Measurements from ENCODE around the gene VAMP7.
"Not testable (repeated sequence)": the region's sequence is repeated elsewhere in the genome, so short reads cannot be mapped to it uniquely, and the experiment has no call there.

The VAMP7 gene, protein sequence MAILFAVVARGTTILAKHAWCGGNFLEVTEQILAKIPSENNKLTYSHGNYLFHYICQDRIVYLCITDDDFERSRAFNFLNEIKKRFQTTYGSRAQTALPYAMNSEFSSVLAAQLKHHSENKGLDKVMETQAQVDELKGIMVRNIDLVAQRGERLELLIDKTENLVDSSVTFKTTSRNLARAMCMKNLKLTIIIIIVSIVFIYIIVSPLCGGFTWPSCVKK

DNA sequence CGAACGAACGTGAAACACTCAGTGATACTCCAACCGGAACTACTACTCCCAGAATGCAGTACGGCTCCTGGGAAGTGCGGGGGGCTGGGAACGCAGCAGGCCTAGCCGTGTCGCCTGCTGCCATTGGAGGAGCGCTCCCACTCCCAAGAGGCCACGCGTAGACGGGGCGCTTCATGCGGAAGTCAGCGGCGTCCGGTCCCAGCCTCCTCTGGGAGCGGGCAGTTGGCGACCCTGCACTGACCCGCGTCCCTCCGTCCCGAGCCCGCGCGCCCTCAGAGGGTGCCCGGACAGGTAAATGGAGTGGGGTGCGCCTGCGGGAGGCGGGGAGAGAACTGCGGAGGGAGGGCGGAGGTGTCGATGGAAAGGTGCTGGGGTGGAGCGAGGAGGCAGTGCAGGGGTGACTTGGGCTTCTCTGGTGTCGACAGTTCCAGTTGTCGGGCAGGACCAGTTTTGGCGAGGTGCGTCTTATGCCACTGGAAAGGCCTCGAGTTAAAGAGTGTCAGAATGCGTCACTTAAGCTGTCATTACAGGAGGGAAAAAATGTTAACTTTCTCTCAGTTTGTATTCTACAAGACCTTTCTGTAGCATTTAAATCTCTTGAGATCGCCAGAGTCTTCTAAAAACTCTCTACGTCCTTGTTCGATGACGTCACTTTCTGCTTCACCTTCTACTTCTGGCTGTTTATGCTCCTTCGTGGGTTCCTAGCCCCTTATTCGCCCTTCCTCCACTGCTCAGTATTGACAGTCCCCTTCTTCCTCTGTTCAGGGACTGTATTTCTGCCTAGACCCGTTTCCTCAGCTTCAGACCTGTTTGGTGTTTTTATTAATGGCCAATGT lies at the start of gene VAMP7:
Gene VAMP7, plus strand, starts transcription at position 188 of the 836 bp plus-strand sequence. CDS start 8,122 bp downstream, outside the sequence.
- DNase-seq (ENCODE audit: low spot score), result peak; percentile 73

DNA sequence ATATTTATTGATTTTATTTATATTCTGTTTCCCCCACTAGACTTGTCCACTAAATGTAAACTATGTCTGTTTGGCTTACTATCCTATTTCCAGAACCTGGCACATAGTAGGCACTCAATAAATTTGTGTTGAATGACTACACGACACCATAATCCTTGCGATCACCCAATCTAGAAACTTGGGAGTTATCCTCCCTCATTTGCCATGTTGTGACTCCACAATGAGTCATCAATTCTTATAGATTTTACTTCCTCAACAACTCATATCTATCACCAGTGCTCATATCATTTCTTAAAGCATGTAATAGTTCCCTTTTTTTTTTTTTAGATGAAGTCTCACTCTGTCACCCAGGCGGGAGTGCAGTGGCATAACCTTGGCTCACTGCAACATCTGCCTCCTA lies 39.9 kb upstream of the VAMP7 start:
- DNase-seq (ENCODE audit: low spot score), result no peak

DNA sequence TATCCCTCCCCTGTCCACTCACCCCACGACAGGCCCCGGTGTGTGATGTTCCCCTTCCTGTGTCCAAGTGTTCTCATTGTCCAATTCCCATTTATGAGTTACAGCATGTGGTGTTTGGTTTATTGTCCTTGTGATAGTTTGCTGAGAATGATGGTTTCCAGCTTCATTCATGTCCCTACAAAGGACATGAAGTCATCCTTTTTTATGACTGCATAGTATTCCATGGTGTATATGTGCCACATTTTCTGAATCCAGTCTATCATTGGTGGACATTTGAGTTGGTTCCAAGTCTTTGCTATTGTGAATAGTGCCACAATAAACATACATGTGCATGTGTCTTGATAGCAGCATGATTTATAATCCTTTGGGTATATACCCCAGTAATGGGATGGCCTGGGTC lies 29.4 kb upstream of the VAMP7 start:
- not testable (repeated sequence) for DNase-seq (ENCODE audit: low spot score)

DNA sequence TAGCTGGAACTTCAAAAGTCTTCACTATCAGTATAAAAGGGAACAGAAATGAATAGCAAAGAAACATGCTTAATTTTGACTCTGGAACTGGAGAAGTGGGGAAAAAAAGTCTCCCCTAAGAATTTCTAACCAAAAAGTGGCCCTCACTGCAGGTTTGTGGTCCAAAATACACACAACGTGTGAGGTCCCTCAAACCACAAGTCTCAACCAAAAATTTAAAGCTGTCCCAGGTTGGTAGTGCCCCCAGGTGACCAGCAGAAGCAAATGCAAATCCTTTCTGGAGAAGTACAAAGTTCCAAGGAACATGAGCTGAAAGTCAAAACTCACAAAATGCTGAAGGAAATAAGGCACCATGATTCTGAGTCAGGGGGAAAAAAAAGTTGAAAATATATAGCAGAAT lies 23.6 kb upstream of the VAMP7 start:
- DNase-seq (ENCODE audit: low spot score), result no peak

DNA sequence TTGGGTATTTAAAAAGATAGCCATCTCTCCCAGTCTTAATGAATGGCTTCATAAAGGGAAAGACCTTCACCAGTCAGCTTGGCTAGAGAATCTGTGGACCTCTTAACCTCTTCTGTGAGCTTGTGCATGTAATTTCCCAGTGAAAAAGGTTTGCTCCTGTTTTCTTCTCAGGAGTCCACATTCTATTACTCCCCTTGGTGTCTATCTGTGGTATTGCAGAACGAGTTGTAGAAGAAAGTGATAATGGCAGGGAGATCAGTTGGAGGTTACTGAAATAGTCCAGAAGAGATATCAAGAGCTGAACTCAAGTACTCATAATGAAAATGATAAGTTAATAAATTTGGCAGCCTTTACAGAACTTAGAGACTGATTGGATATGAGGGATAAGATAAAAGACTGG lies 16.5 kb upstream of the VAMP7 start:
- no peak for DNase-seq (ENCODE audit: low spot score)

DNA sequence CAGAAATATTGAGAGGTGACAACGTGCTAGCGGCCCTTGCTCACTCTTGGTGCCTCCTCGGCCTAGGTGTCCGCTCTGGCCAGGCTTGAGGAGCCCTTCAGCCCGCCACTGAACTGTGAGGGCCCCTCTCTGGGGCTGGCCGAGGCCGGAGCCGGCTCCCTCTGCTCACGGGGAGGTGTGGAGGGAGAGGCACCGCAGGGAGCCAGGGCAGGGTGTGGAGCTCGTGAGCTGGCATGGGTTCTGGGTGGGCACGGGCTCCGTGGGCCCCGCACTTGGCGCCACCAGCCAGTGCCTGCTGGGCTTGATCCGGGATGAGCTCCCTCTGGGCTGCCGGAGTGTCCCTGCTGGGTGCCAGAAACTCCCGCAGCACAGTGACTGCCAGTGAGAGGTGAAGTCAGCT lies 16.0 kb upstream of the VAMP7 start:
- DNase-seq (ENCODE audit: low spot score), result no peak

DNA sequence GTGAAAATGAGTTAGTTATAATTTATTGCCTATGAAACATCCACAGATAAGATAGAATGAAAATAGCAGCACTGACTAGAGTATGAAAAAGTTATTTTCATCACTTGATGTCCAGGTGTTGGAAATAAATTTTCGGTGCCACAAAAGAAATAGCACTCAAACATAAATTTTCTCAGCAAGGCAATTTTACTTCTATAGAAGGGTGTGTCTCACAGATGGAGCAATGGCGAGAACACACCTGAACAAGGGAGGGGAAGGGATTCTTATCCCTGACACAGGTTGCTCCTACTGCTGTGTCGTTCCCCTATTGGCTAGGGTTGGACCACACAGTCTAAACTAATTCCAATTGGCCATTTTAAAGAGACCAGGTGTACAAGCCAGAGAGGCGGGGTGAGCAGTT lies 13.3 kb upstream of the VAMP7 start:
- no peak for DNase-seq (ENCODE audit: low spot score)

DNA sequence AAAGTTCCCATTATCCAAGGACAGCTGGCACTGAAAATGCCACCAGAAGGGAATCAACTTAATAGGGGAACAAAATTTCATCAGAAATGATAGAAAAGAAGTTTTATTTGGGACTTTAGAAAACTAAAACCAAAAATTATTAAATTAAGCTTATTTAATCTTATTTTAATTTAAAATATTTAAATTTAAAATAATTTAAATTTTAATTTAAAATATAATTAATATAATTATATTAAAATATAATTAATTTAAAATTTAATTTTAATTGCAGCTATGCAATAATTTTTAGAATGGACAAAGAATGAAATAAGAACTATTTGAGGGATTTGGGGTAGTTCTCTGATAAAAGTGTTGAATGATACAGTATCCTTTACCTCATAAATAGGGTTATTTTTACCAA lies 10.2 kb upstream of the VAMP7 start:
- no peak for DNase-seq (ENCODE audit: low spot score)

DNA sequence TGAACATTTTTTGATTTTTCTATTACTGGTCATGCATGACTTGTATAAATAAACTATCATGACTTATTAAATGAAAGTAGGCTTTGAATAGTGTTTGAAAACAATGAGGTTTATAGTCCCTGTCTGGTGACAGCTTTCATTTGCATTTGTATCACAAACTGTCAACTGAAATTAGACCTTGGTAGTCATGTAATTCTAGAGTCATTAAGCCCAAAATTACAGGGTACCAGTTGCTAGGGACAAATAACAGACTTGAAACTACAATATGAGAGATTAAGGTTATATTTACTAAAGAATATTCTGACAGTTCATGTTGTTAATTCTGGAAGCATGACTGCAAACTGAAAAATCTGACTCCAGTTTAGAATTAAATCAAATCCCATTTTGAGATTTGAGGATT lies 9.2 kb upstream of the VAMP7 start:
- no peak for DNase-seq (ENCODE audit: low spot score)

DNA sequence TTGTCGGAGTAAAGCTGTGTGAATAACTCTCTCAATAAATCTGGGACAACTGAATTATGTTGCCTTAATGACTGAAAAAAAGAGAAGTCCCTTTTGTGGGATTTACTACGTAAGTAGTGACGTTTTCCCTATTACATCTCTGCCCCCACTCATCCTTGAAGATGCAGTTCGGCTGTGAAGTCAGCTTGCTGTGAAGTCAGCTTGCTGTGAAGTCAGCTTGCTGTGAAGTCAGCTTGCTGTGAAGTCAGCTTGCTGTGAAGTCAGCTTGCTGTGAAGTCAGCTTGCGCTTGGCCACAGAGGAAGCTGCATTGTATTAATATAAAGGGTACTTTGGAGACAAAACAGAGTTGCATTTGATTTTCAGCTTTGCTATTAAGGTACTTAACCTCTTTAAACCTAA lies 8.0 kb upstream of the VAMP7 start:
- DNase-seq (ENCODE audit: low spot score), result no peak

DNA sequence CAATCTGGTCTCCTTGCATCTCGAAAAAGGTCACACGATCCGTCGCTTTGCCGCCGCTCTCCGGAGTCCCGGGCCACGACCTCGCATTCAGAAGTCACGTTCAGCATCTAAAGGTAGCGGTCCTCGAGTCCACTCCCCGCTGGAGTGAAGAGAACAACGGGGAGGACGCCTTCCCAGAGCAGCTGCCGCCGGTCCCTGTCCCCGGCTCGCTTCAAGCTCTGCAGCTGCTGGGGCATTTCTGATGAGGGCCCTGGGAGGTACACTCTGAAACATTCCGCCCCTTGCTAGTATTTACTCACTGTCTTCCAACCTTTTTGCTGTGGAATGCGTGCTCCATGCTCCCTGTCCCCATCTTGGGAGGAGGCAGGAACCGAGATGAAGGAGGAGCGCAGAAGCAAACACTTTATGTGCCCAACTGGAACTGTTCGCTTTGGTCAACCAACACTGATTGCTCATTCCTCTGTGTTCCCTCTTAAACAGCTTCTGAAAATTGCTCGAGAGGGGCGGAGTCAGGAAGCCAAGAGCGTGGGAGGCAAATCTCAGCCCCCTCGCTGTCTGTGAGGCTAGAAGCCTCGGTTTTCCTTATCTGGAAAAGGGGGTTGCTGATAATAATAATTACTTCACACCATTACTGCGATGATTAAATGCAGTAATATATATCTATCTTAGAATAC lies 6.4 kb upstream of the VAMP7 start:
- DNase-seq (ENCODE audit: low spot score), result peak; percentile 1

DNA sequence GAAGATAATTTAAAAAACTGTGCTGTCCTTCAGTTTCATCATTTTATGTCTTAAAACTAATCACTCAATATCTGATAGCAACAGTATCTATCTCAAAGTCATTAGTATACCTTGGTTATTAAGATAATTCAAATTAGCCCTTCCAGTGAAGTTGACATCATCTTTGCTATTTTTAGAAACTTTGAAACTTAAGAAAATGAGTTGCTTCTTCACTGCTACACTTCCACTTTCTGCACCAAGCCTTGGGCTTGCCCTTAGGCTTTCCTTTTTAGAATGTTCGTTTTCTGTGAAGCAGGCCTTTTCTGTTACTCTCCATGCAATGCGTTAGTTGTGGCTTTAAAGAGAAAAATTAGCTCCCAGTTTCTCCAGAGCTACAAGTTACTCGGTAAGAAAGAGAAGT lies 4.4 kb upstream of the VAMP7 start:
- DNase-seq (ENCODE audit: low spot score), result peak; percentile 2

DNA sequence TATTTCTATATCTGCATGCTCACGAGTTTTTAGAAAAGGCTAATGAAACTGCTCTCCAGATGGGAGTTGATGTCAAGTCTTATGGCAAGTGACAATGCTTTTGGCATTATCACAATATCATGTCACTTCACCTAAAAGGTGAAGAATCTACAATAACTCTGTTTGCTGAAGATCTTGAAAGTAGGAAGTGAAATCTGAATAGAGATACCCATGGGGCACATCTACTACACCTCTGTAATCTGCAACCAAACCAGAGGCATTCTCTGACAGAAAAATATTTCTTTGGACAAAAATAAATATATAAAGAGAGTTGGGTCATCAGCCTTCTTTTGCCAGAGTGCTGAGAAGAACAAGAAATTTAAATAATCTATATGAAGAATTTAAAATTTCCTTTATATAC lies 3.9 kb upstream of the VAMP7 start:
- DNase-seq (ENCODE audit: low spot score), result peak; percentile 2

DNA sequence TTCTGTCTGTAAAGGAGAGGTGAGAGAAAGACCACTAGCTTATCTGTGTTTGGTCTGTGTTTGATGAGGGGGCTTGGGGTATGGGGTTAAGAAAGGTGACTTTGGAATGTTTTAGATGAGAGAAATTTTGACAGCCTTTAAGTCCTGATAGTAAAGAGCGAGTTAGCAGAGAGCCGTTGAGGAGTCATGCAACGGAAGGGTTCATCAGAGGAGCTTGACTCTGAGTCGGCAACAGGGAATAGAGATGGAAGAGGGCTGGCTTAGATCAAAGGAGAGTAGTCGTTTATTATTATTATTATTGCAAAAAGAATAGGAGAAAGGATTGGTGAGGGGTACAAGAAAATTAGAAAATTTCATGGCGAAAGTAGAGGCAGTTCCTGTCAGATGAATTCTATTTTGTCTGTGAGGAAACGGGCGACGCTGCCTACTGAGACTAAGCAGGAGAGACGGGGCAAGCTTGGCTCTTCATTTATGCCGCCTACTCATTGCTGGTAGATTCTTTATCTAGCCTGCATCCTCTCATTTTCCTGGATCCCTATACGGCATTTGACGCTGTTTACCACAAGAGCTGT lies 473 bp upstream of the VAMP7 start:
- no peak for DNase-seq (ENCODE audit: low spot score)

DNA sequence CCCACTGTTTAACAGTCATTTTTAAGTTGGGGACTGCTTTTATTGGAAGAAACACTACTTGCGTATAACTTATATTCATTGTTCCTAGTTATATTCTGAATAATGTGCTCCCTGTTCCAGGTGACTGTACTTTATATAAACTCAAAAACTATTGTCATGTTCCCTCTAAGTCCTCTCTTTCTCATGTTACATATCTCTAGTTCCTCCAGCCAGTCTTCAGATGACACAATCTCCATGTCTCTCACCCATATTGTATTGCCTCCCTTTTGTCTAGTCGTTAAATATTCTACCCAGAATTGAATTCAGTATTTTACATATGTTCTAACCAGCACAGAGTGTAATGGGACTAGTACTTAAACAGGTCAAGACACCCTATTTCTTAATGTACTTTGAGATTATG lies 5.3 kb downstream of the VAMP7 start:
- DNase-seq (ENCODE audit: low spot score), result no peak

DNA sequence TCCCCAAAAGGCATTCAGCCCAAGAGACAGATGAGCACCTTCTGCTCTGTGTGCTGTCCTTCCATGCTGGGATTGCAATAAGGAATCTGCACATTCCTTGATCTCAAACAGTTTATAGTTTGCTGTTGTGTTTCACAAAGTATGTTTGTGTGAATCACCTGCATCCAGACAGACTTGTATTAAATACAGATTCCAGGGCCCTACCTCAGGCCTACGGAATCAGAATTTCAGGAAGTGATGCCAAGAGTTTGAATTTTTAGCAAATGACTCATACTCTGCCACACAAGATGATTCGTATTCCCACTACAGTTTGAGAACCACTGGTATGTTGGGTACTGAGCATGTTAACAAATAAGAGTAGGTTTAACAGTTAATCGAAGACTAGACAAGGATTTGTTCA lies 7.0 kb downstream of the VAMP7 start:
- DNase-seq (ENCODE audit: low spot score), result no peak

DNA sequence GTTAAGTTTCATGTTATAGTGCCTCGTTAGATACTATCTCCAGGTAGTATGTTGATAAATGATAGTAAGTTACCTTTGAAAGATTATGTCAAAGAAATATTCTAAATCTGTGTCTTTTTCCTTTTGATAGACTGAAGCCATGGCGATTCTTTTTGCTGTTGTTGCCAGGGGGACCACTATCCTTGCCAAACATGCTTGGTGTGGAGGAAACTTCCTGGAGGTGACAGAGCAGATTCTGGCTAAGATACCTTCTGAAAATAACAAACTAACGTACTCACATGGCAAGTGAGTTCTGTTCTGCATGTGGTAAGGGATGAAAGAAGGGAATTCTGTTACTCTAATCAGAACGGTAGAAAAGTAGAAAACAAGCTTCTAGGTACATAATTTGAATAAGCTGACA lies 8.2 kb downstream of the VAMP7 start:
- no peak for DNase-seq (ENCODE audit: low spot score)

DNA sequence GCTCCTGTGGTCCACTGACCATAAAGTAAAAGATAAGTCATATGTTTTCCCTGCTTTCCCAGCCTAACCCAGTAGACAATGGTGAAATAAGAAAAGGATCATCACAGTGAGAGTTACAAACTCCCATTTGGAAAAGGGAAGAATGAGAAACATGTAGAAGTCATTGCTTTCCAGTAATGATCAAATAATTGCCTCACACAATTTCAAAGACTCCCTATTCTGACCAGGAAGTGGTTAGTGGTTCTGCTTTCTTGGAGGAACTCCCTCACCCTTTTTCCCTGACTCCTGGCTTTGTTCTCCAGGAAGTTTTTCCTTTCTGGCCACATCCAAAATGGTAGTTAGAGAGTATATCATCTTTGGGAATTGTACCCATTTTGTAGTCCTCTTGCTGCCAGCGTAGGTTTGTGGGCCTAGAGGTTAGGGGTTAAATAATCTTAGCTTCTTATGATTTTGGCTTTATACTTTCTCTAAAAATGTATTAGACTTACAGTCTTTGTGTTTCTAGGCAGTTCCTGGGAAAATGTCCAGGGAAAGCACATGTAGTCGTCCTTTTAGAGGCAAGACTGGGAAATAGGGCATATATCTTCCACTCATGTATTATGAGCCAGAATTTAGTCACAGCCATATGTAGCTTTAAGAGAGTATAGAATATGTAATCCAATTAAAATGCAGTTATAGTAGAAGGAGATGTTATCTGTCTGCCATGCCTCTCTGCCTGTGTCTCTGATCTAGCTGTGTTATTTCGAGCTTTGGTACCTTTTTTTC lies 10.5 kb downstream of the VAMP7 start:
- DNase-seq (ENCODE audit: low spot score), result no peak

DNA sequence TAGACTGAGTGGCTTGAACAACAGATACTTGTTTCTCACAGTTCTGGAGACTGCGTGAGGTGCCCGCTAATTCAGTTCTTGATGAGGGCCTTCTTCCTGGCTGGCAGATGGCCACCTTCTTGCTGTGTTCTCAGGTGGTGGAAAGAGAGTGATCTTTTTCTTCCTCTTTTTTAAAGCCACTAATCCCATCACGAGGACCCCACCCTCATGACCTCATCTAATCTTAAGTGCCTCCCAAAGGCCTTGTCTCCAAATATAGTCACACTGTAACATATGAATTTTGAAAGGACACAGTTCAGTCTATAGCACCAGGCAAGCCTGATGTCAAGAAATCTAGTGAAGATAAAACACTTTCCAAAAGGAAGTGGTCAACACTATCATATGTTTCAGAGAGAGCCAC lies 12.4 kb downstream of the VAMP7 start:
- no peak for DNase-seq (ENCODE audit: low spot score)

DNA sequence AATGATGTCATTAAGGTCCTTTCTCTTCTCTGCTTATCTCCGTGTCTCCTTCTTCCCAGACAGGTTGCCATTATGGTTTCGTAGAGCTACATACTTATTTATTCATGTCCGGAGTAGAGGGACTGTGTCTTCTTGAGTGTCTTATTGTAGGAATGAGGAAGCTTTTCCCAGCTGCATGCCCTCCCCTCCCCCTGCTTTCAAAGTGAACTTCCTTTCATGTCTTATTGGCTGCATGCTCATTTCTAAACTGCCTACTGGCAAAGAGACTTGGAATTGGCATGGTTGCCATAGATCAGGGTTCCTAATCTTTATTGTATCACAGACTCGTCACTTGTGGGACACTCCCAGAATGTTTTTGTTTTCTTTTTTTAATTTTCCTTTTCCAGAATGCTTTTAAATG lies 15.4 kb downstream of the VAMP7 start:
- DNase-seq (ENCODE audit: low spot score), result no peak

DNA sequence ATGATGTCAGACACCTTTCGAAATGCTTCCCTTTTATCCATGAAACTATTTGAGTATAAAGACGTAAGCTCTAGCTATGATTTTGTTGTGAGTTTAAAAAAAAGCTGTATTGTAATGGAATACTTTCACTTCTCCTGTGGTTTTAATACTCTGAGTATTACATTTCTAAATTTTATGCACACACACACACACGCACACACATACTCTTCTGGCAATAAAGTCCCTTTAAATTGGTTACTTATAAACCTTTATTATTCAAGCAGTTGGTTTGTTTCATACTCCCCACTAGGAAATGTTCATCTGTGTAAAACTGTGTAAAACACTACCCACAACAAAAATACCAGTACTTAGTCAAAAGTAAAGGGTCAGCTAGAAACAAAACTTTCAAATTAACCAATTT lies 18.2 kb downstream of the VAMP7 start:
- no peak for DNase-seq (ENCODE audit: low spot score)

DNA sequence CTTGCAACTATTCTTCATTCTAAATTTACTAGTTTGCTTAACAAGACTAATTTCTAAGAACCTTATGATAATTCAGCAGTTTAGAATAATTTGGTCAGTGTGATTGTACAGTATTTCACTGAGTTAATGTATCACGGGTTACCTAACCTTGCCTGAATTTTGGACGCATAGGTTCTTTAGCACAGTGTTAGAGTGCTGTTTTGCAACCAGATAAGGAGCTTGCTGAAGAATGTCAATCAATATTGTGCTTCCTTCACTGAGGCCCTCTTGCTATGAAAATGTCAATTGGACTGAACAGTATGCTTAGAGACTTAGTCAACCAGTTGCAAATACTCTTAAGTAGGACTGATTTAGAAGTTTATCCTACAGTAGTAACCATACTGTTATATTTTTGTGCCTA lies 19.6 kb downstream of the VAMP7 start:
- no peak for DNase-seq (ENCODE audit: low spot score)
